GM12874 (cell line): ENCODE results near the gene ATCAY.

Experiments used
- CTCF ChIP-seq: IDR thresholded peaks from 2 replicates; pipeline ENCODE4 v1.5.1; 2011; ENCODE audit warnings: low read depth, mild to moderate bottlenecking, control low read depth, low read length, moderate library complexity; ENCODE audit not compliant: insufficient read depth

The ATCAY gene

DNA sequence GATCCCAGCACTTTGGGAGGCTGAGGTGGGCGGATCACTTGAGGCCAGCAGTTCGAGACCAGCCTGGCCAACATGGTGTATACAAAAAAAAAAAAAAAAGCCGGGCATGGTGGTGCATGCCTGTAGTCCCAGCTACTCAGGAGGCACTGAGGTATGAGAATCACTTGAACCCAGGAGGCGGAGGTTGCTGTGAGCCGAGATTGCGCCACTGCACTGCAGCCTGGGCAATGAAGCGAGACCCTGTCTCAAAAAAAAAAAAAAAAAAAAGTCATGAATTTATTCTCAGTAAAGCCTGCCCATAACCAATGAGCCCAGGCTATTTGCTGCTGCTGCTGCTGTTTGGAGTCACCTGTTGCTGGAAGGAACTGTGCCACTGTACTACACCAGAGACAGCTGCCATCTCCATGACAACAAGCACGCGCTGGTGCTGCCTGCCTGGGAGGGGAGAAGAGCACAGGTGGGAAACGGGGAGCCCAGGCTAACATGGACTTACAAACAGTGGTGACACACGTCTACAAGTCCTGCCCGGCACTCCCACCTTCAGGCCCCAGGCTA is 23.0 kb upstream of the ATCAY start:
- TF ChIP-seq CTCF, result no peak

GRCh38 chr19:3860499-3860898 is 20.0 kb upstream of the ATCAY start:
- TF ChIP-seq CTCF, result no peak

GRCh38 chr19:3862826-3863500 is 17.5 kb upstream of the ATCAY start:
- TF ChIP-seq CTCF, result no peak

GRCh38 chr19:3863648-3864047 is 16.8 kb upstream of the ATCAY start:
- TF ChIP-seq CTCF, result no peak

- no peak for TF ChIP-seq CTCF
Measured at GRCh38 chr19:3866910-3867638, 13.4 kb upstream of the ATCAY start.

DNA sequence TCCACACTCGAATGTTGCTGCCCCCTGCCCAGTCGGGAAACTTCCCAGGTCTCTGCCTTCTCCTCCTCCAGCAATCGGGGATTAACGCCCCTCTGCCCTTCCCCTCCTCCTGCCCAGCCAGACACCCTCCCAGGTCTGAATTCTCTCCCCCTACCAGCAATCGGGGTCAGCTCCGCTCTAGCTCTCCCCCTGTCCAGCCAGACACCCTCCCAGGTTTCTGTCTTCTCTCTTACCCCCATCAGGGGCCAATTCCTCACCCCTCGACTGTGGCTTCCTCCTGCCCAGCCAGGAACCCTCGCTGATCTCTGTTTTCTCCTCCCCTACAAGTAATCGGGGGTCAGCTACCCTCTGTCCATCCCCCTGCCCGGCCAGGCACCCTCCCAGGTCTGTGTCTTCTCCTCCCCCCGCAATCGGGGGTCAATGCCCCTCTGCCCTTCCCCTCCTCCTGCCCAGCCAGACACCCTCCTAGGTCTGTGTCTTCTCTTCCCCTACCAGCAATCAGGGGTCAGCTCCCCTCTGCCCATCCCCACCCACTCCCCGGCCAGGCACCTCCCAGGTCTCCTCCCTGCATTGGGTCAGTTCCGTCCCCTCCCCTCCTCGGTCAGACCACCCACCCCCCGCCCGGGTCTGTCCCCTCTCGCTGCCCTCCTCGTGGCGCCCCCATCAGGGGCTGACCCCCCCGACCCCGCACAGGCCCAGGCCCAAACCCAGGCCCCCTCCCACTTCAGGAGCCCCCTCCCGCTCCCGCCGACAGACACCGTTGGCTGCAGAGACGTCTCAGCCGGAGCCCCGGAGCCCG is 12.3 kb upstream of the ATCAY start:
- no peak for TF ChIP-seq CTCF
